ENCODE measurements around the gene NCAM1. TPM values are rescaled to one million over a fixed set of nuclear protein-coding genes. Genes with fewer than 3 reads are reported as not detected.

Gene NCAM1
- polyA plus RNA-seq, 1 experiment = 0.27 TPM

DNA sequence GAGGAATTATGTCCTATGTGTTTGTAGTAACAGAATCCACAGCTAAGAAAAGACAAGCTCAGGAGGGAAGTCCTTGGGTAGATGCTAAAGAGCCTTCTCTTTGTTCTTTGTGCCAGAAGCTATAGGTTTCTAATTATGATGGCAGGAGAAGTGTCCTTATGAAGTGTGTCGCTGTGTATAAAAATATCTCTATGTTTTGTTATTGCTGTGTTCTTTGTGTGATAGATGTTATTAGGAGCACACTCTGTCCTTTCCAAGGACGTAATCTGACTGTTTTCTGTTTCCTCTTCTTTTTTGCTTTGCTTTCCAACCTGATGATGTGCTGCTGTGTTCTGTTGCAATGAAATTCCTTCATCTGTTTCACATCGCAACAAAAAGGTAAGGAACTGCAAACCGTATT is 171.9 kb downstream of the NCAM1 start:
- Histone ChIP-seq H3K36me3 (ENCODE audit: control insufficient read depth, insufficient read depth, low read length) (no peaks in the 10 kb centered on the region), H3K4me3 (ENCODE audit: low read depth, low read length) (no peak overlapping the region), H3K27me3 (ENCODE audit: control insufficient read depth, insufficient read depth, low read length) (no peaks in the 10 kb centered on the region; the same call in 1 of the 2 replicates)
- TF ChIP-seq, protein P1, sequence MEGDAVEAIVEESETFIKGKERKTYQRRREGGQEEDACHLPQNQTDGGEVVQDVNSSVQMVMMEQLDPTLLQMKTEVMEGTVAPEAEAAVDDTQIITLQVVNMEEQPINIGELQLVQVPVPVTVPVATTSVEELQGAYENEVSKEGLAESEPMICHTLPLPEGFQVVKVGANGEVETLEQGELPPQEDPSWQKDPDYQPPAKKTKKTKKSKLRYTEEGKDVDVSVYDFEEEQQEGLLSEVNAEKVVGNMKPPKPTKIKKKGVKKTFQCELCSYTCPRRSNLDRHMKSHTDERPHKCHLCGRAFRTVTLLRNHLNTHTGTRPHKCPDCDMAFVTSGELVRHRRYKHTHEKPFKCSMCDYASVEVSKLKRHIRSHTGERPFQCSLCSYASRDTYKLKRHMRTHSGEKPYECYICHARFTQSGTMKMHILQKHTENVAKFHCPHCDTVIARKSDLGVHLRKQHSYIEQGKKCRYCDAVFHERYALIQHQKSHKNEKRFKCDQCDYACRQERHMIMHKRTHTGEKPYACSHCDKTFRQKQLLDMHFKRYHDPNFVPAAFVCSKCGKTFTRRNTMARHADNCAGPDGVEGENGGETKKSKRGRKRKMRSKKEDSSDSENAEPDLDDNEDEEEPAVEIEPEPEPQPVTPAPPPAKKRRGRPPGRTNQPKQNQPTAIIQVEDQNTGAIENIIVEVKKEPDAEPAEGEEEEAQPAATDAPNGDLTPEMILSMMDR (IDR thresholded peaks at IDR 0.05; ENCODE audit: insufficient read depth, low read depth, low read length) = no peak
- DNase-seq (ENCODE audit: low read depth) = no peak
- ChIA-PET CTCF (no interaction called here), POLR2A (no interaction called here)

- H3K4me3 ChIP-seq (ENCODE audit: low read depth, low read length) = no peak overlapping the region
- H3K27me3 ChIP-seq (ENCODE audit: control insufficient read depth, insufficient read depth, low read length) = no peaks in the 10 kb centered on the region; the same call in 1 of the 2 replicates
- DNase-seq (ENCODE audit: low read depth) = no peak
- TF ChIP-seq, protein P1 (IDR thresholded peaks at IDR 0.05; ENCODE audit: insufficient read depth, low read depth, low read length) = no peak
- ChIA-PET POLR2A (no interaction called here), CTCF (no interaction called here)
- H3K36me3 ChIP-seq (ENCODE audit: control insufficient read depth, insufficient read depth, low read length) = no peaks in the 10 kb centered on the region
Measured at GRCh38 chr11:113134626-113135025, 173.4 kb downstream of the NCAM1 start.

DNA sequence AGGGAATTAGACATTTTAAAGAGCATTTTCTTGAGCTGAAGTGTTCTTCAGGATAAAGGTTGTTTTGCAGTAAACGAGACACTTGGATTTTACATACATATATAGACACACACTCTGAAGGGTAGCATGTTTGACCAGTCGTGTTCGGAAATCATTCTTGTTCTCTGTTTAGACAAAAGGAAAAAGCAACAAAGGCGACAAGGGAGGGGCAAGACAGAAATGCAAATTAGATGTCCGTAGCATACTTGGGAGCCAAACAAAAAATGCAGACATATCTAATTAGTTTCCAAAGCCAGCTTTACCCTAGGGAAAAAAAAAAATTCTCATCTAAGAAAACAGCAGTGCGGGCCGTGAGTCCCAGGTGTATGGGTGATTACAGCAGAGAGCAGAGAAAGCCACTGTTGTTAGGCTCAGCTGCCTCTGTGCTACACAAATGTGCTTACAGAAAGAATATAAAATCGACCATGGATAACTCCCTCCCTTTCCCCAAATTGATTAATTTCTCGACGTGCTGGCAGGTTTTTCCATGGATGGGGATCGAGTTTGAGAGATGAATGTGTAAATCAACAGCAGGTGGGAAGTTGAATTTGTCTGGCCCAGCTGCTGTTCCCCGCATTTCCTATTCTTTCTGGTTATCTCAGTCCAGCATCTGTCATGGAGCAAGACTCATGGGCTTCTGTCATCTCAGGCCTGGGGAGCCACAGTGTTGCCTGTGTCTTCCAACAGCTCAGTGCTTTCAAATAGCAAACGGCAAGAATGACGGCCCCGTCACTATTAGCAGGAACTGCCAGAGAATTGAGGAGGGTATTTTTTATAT is 176.7 kb downstream of the NCAM1 start:
- no peaks in the 10 kb centered on the region for H3K27me3 ChIP-seq (ENCODE audit: control insufficient read depth, insufficient read depth, low read length)
- DNase-seq (ENCODE audit: low read depth) = no peak
- CTCF ChIA-PET = interaction anchor here (0.6 kb wide), 1 partner anchor 472 kb away, joined by 4 read pairs; no protein-coding TSS in a partner anchor
- TF ChIP-seq, protein P1 (IDR thresholded peaks at IDR 0.05; ENCODE audit: insufficient read depth, low read depth, low read length) = no peak
- POLR2A ChIA-PET = no interaction called here
- no peak overlapping the region for H3K4me3 ChIP-seq (ENCODE audit: low read depth, low read length)
- H3K36me3 ChIP-seq (ENCODE audit: control insufficient read depth, insufficient read depth, low read length) = no peaks in the 10 kb centered on the region

GRCh38 chr11:113138731-113139130 is 177.5 kb downstream of the NCAM1 start:
- POLR2A ChIA-PET = no interaction called here

GRCh38 chr11:113141010-113141409 is 179.8 kb downstream of the NCAM1 start:
- H3K36me3 ChIP-seq (ENCODE audit: control insufficient read depth, insufficient read depth, low read length) = no peaks in the 10 kb centered on the region
- DNase-seq (ENCODE audit: low read depth) = no peak
- TF ChIP-seq, protein P1 (IDR thresholded peaks at IDR 0.05; ENCODE audit: insufficient read depth, low read depth, low read length) = no peak
- no peak overlapping the region for H3K4me3 ChIP-seq (ENCODE audit: low read depth, low read length)
- CTCF ChIA-PET = no interaction called here
- H3K27me3 ChIP-seq (ENCODE audit: control insufficient read depth, insufficient read depth, low read length) = no peaks in the 10 kb centered on the region
- POLR2A ChIA-PET = no interaction called here

More at GRCh38 chr11:113138731-113139130, 177.5 kb downstream of the NCAM1 start:
- TF ChIP-seq, protein P1 (IDR thresholded peaks at IDR 0.05; ENCODE audit: insufficient read depth, low read depth, low read length) = no peak
- DNase-seq (ENCODE audit: low read depth) = no peak
- H3K36me3 ChIP-seq (ENCODE audit: control insufficient read depth, insufficient read depth, low read length) = no peaks in the 10 kb centered on the region
- H3K27me3 ChIP-seq (ENCODE audit: control insufficient read depth, insufficient read depth, low read length) = no peaks in the 10 kb centered on the region
- H3K4me3 ChIP-seq (ENCODE audit: low read depth, low read length) = no peak overlapping the region
- CTCF ChIA-PET = interaction anchor here (0.9 kb wide), 1 partner anchor 550 kb away, joined by 3 read pairs; no protein-coding TSS in a partner anchor
